ENCODE measurements around the gene GSS.

GRCh38 chr20:34995696-34996095 is 40.1 kb upstream of the GSS start:
- TF ChIP-seq, protein P1, sequence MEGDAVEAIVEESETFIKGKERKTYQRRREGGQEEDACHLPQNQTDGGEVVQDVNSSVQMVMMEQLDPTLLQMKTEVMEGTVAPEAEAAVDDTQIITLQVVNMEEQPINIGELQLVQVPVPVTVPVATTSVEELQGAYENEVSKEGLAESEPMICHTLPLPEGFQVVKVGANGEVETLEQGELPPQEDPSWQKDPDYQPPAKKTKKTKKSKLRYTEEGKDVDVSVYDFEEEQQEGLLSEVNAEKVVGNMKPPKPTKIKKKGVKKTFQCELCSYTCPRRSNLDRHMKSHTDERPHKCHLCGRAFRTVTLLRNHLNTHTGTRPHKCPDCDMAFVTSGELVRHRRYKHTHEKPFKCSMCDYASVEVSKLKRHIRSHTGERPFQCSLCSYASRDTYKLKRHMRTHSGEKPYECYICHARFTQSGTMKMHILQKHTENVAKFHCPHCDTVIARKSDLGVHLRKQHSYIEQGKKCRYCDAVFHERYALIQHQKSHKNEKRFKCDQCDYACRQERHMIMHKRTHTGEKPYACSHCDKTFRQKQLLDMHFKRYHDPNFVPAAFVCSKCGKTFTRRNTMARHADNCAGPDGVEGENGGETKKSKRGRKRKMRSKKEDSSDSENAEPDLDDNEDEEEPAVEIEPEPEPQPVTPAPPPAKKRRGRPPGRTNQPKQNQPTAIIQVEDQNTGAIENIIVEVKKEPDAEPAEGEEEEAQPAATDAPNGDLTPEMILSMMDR (IDR thresholded peaks at IDR 0.05): no peak
- no peak for TF ChIP-seq EZH2 (IDR thresholded peaks at IDR 0.05)

All from neural progenitor cell (in vitro differentiated cells).